HCT116 (cell line): ENCODE measurements around the gene PLEKHG3.

Experiments used
- CEBPB ChIP-seq: IDR thresholded peaks from 2 replicates; pipeline ENCODE4 v1.6.1; 2012; ENCODE audit warnings: low read depth
- ELF1 ChIP-seq: IDR thresholded peaks from 2 replicates; pipeline ENCODE4 v1.6.1; 2012; ENCODE audit warnings: low read depth, borderline replicate concordance
- EZH2 ChIP-seq: fragments of 200-600 bp; sonication (generic); IDR thresholded peaks from 2 replicates; pipeline ENCODE4 v1.6.1; 2017; ENCODE audit warnings: antibody characterized with exemption, mixed run types
- POLR2A ChIP-seq: IDR thresholded peaks from 2 replicates; pipeline ENCODE4 v1.7.0; 2011; ENCODE audit warnings: borderline replicate concordance; ENCODE audit not compliant: insufficient read depth, insufficient read length; ENCODE audit errors: extremely low read depth
- POLR2AphosphoS5 ChIP-seq: IDR thresholded peaks from 2 replicates; pipeline ENCODE4 v1.6.1; 2011; ENCODE audit warnings: mild to moderate bottlenecking, low read depth, low read length, moderate library complexity
- RAD21 ChIP-seq: IDR thresholded peaks from 2 replicates; pipeline ENCODE4 v1.6.1; 2012; ENCODE audit warnings: low read depth, mild to moderate bottlenecking
- SIN3A ChIP-seq: IDR thresholded peaks from 2 replicates; pipeline ENCODE4 v1.6.1; 2012; ENCODE audit warnings: low read depth
- YY1 ChIP-seq: IDR thresholded peaks from 2 replicates; pipeline ENCODE4 v1.6.1; 2011; ENCODE audit warnings: low read length, low read depth, moderate library complexity, mild to moderate bottlenecking; ENCODE audit not compliant: insufficient replicate concordance; ENCODE audit errors: extremely low read depth
- ZNF274 ChIP-seq: fragments of 200-500 bp; sonication (Bioruptor generic); IDR thresholded peaks from 2 replicates; pipeline ENCODE4 v1.6.1; 2014; ENCODE audit warnings: mild to moderate bottlenecking, low read depth, low read length, inconsistent platforms
- TF ChIP-seq, protein P1 (sequence below), 3 experiments: fragments of 200-600 bp in 1 of 3; sonication (generic) in 1 of 3; IDR thresholded peaks in 2 of 3; conservative IDR thresholded peaks in 1 of 3; 2 replicates each; pipeline ENCODE4 v1.5.1; 2012 to 2017; ENCODE audit warnings: low read depth in 2 of 3, low read length in 2 of 3, antibody characterized with exemption in 1 of 3, borderline replicate concordance in 1 of 3, control low read depth in 1 of 3, mild to moderate bottlenecking in 1 of 3, mixed read lengths in 1 of 3, mixed run types in 1 of 3, moderate library complexity in 1 of 3; ENCODE audit not compliant: insufficient read depth in 1 of 3
- TF ChIP-seq, protein P2 (sequence below): IDR thresholded peaks from 2 replicates; pipeline ENCODE4 v1.6.1; 2012; ENCODE audit warnings: low read depth
- TF ChIP-seq, protein P3 (sequence below): IDR thresholded peaks from 2 replicates; pipeline ENCODE4 v1.6.1; 2012

DNA sequence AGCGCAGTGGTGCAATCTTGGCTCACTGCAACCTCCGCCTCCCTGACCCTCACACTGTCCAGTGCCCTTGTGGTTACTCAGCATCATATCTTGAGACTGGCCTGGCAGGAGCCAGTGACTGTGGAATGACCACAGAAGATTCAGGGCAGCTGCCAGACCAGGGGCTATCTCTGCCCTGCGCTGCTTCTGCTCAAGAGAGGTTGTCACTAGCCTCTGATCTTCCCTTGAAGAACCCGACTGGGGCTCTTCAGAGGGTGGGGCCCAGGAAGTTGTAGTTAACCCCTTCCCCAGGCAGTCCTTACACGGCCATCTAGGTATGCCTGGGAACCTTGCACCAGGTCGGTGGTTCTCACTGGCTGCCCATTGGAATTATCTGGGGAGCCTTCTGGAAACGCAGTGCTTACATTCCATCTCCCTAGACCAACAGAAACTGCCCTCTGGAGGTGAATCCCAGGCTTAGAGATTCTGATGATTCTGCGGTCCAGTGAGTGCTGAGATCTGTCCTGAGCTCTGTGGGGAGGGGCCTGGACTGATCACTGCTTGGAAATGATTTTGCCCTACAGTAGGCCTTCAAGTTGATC is 41.4 kb downstream of the PLEKHG3 start:
- no peak for TF ChIP-seq YY1
- TF ChIP-seq, protein P1, sequence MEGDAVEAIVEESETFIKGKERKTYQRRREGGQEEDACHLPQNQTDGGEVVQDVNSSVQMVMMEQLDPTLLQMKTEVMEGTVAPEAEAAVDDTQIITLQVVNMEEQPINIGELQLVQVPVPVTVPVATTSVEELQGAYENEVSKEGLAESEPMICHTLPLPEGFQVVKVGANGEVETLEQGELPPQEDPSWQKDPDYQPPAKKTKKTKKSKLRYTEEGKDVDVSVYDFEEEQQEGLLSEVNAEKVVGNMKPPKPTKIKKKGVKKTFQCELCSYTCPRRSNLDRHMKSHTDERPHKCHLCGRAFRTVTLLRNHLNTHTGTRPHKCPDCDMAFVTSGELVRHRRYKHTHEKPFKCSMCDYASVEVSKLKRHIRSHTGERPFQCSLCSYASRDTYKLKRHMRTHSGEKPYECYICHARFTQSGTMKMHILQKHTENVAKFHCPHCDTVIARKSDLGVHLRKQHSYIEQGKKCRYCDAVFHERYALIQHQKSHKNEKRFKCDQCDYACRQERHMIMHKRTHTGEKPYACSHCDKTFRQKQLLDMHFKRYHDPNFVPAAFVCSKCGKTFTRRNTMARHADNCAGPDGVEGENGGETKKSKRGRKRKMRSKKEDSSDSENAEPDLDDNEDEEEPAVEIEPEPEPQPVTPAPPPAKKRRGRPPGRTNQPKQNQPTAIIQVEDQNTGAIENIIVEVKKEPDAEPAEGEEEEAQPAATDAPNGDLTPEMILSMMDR (IDR thresholded peaks at IDR 0.05 in 2 of 3, conservative IDR thresholded peaks at IDR 0.05 in 1 of 3; ENCODE audit: borderline replicate concordance in 1 of 3, insufficient read depth in 1 of 3, low read depth in 2 of 3, low read length in 2 of 3) = peak in 1 of 3 experiments; percentile 14; a peak in 1 of 6 replicates
- TF ChIP-seq, protein P2, sequence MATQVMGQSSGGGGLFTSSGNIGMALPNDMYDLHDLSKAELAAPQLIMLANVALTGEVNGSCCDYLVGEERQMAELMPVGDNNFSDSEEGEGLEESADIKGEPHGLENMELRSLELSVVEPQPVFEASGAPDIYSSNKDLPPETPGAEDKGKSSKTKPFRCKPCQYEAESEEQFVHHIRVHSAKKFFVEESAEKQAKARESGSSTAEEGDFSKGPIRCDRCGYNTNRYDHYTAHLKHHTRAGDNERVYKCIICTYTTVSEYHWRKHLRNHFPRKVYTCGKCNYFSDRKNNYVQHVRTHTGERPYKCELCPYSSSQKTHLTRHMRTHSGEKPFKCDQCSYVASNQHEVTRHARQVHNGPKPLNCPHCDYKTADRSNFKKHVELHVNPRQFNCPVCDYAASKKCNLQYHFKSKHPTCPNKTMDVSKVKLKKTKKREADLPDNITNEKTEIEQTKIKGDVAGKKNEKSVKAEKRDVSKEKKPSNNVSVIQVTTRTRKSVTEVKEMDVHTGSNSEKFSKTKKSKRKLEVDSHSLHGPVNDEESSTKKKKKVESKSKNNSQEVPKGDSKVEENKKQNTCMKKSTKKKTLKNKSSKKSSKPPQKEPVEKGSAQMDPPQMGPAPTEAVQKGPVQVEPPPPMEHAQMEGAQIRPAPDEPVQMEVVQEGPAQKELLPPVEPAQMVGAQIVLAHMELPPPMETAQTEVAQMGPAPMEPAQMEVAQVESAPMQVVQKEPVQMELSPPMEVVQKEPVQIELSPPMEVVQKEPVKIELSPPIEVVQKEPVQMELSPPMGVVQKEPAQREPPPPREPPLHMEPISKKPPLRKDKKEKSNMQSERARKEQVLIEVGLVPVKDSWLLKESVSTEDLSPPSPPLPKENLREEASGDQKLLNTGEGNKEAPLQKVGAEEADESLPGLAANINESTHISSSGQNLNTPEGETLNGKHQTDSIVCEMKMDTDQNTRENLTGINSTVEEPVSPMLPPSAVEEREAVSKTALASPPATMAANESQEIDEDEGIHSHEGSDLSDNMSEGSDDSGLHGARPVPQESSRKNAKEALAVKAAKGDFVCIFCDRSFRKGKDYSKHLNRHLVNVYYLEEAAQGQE = no peak
- TF ChIP-seq, protein P3, sequence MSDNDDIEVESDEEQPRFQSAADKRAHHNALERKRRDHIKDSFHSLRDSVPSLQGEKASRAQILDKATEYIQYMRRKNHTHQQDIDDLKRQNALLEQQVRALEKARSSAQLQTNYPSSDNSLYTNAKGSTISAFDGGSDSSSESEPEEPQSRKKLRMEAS = no peak
- TF ChIP-seq POLR2AphosphoS5 = no peak
- no peak for TF ChIP-seq ELF1
- no peak for TF ChIP-seq POLR2A
- no peak for TF ChIP-seq CEBPB
- no peak for TF ChIP-seq EZH2
- TF ChIP-seq SIN3A = no peak
- no peak for TF ChIP-seq ZNF274
- TF ChIP-seq RAD21 = peak; percentile 56
